ENCODE data around the gene FBLN7.

DNA sequence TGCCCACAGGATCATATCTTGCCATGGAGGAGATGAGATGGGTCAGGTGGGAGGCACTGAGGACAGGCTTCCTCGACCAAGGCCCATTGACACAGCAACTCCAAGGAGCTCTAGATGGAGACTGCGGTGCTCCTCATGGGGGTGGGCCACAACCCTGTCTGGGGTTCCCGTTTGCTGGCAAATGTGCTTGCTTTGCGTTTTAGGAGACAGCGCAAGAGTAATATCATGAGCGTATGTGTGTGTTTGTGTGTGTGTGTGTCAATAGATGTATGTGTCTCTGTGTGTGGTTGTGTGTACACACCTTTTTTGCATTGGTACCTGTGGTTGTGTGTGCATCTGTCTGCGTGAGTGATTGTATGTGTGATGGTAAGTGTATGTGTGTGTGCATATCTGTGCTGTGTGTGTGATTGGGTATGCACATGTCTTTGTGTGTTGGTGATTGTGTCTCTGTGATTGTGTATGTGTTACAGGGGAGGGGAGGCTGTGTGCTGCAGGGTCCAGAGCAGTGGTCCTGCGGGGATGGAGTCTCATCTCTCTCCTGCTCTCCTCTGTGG lies 4.4 kb downstream of the FBLN7 start:
- TF ChIP-seq POLR2A (IDR thresholded peaks at IDR 0.05; ENCODE audit: low read depth, low read length) (no peak), SPI1 (IDR thresholded peaks at IDR 0.05; ENCODE audit: low read depth, low read length) (no peak), POLR2AphosphoS5 (IDR thresholded peaks at IDR 0.05; ENCODE audit: low read depth, low read length) (no peak)

Measured in GM12891 (cell line).